Heart left ventricle (tissue), 16 donors: Measurements from ENCODE around the gene SNRPA1. TPM values are rescaled to one million over a fixed set of nuclear protein-coding genes. Genes with fewer than 3 reads are reported as not detected.

Experiments
- ATAC-seq, 4 donors: fragments of 200-7000 bp; cut with Tn5 transposase; one replicate each; pipeline ENCODE4 v1.9.1; 2020 to 2022; ENCODE audit warnings: moderate library complexity in 4 of 4, mild to moderate bottlenecking in 3 of 4, moderate number of reproducible peaks in 1 of 4
- DNase-seq, 5 donors: peaks; one replicate each; pipeline ENCODE4 v3.0.0-alpha.2; 2020
- H3K27ac ChIP-seq, 12 donors: fragments of 200-600 bp; sonication (generic) in 4 of 12; one replicate each; pipeline versions ENCODE4 v1.5.0 to v1.8.0; 2016 to 2022; ENCODE audit warnings: mild to moderate bottlenecking in 2 of 12
- H3K27me3 ChIP-seq, 9 donors: fragments of 200-600 bp; sonication (generic) in 2 of 9; one replicate each; pipeline versions ENCODE4 v1.5.1 to v1.8.0; 2016 to 2022; ENCODE audit warnings: mild to moderate bottlenecking in 3 of 9
- H3K36me3 ChIP-seq, 9 donors: fragments of 200-600 bp; sonication (generic) in 2 of 9; one replicate each; pipeline versions ENCODE4 v1.5.0 to v1.8.0; 2018 to 2022; ENCODE audit warnings: mild to moderate bottlenecking in 2 of 9
- H3K4me1 ChIP-seq, 12 donors: fragments of 200-600 bp; sonication (generic) in 4 of 12; one replicate each; pipeline versions ENCODE4 v1.5.0 to v1.8.0; 2016 to 2022; ENCODE audit warnings: mild to moderate bottlenecking in 3 of 12
- H3K4me3 ChIP-seq, 12 donors: fragments of 200-600 bp; sonication (generic) in 4 of 12; one replicate each; pipeline versions ENCODE4 v1.5.0 to v1.8.0; 2017 to 2022; ENCODE audit warnings: mild to moderate bottlenecking in 9 of 12, moderate library complexity in 4 of 12
- H3K9me3 ChIP-seq, 12 donors: fragments of 200-600 bp; sonication (generic) in 4 of 12; one replicate each; pipeline versions ENCODE4 v1.5.0 to v1.8.0; 2016 to 2022; ENCODE audit warnings: mild to moderate bottlenecking in 1 of 12
- POLR2A ChIP-seq, 2 donors: fragments of 450-650 bp; IDR thresholded peaks; one replicate each; pipeline ENCODE4 v1.6.1; 2017; ENCODE audit warnings: antibody characterized with exemption in 2 of 2, mild to moderate bottlenecking in 2 of 2, moderate library complexity in 2 of 2
- WGBS, 4 donors: extraction: QIAGEN DNeasy Blood & Tissue Kit in 2 of 4; methylation state at CpG; one replicate each; pipeline versions ENCODE4 v1.1.5 to v1.1.7; 2013 to 2018; 5-methylcytosine and 5-hydroxymethylcytosine counted together
- intact Hi-C, 10 donors: fragments of 100-400 bp; cut with DNase I; formaldehyde crosslinking; loops; one replicate each; pipeline versions ENCODE4 v1.11.1 to v1.14.2; 2022
- polyA plus RNA-seq, 2 donors: library from polyadenylated mRNA; stranded (reverse); fragments of 200-250 nt; gene quantifications; one replicate each; pipeline ENCODE4 v1.2.3, GENCODE V29; 2013
- total RNA-seq, 9 donors: library from RNA; depleted of rRNA in 2 of 9; stranded (reverse); fragments of >200 nt in 2 of 9; fragmentation: NEBNext Ultra II Directional in 3 of 9; extraction: Animal tissue kit (Norgen Biotek cat#: 25700) in 3 of 9; gene quantifications; one replicate each; pipeline versions ENCODE4 v1.1.0 to v1.2.4, GENCODE V29; 2016 to 2023
- TF ChIP-seq, protein P1 (sequence below), 12 donors: fragments of 200-600 bp; sonication (generic) in 4 of 12; IDR thresholded peaks; one replicate each; pipeline versions ENCODE4 v1.5.0 to v1.8.0; 2018 to 2022; ENCODE audit warnings: antibody characterized with exemption in 12 of 12, mild to moderate bottlenecking in 5 of 12
- donor health status: ischemic (EF 13 %, LVEDD 7.1; RV severe dilation, severe dysfunction).
- donor health status: healthy with polysubstance abuse.
- donor health status: DM: no; HTN: yes; CAD: no.
- donor health status: DM: no; HTN: no; CAD: no.
- donor health status: ischemic (EF 25% LVEDD 6.9; RV normal size, moderate dysfunction).
- donor health status: ischemic (EF 25% LVEDD 5.7; RV mildly dilated, moderate dysfunction).
- donor health status: healthy.
- donor health status: DM: yes; HTN: yes; CAD: no.
- donor health status: ischemic (EF 35%, LVEDD 5.7; RV mildly dilated, moderate dysfunction).
- donor health status: nonischemic (EF 11% LVEDD 7.7; RV severe dilation, severe dysfunction).
- donor health status: DM: yes; HTN: yes; CAD: no.
- donor health status: PGD.
- donor health status: ischemic (EF 29% LVEDD 5.4; RV normal size, mild dysfunction).
- donor health status: nonischemic (EF 23%, LVEDD 6.1; RV moderate dilation, normal function).

SNRPA1 gene
- total and polyA plus RNA-seq, 11 donors, result 17.6 to 57.8 (median 30.2) TPM

GRCh38 chr15:101269479-101270223 is 25.4 kb downstream of the SNRPA1 start:
- H3K36me3 ChIP-seq, result peaks cover 0 to 58% (median 51%) of the 10 kb centered on the region in 9 donors
- peaks cover 0 to 45% (median 12%) of the 10 kb centered on the region in 12 donors for H3K4me1 ChIP-seq
- H3K27ac ChIP-seq, result peak overlapping the region in 2 of 12 donors; percentile 37 to 44
- DNase-seq, result peak in 3 of 5 donors; percentile 32 to 71 (median 62)
- TF ChIP-seq POLR2A (IDR thresholded peaks at IDR 0.05), result no peak
- TF ChIP-seq, protein P1, sequence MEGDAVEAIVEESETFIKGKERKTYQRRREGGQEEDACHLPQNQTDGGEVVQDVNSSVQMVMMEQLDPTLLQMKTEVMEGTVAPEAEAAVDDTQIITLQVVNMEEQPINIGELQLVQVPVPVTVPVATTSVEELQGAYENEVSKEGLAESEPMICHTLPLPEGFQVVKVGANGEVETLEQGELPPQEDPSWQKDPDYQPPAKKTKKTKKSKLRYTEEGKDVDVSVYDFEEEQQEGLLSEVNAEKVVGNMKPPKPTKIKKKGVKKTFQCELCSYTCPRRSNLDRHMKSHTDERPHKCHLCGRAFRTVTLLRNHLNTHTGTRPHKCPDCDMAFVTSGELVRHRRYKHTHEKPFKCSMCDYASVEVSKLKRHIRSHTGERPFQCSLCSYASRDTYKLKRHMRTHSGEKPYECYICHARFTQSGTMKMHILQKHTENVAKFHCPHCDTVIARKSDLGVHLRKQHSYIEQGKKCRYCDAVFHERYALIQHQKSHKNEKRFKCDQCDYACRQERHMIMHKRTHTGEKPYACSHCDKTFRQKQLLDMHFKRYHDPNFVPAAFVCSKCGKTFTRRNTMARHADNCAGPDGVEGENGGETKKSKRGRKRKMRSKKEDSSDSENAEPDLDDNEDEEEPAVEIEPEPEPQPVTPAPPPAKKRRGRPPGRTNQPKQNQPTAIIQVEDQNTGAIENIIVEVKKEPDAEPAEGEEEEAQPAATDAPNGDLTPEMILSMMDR (IDR thresholded peaks at IDR 0.05), result peak; percentile 17 to 55 (median 36)
- intact Hi-C loops, result loop anchor here in 4 of 10 donors (10.0 kb wide), 3 partner anchors 355 to 665 kb away; partner anchors contain the start of genes ASB7 (in 3 of the 4), LINS1 (in 3 of the 4) and LRRK1 (in 1 of the 4)
- H3K9me3 ChIP-seq, result no peaks in the 10 kb centered on the region
- 74 to 81% (median 80%) methylated on average over 16 of the region's 16 CpGs for WGBS, 4 donors
- no peak overlapping the region for H3K4me3 ChIP-seq
- ATAC-seq, result peak; percentile 48 to 75 (median 62)
- no peaks in the 10 kb centered on the region for H3K27me3 ChIP-seq

DNA sequence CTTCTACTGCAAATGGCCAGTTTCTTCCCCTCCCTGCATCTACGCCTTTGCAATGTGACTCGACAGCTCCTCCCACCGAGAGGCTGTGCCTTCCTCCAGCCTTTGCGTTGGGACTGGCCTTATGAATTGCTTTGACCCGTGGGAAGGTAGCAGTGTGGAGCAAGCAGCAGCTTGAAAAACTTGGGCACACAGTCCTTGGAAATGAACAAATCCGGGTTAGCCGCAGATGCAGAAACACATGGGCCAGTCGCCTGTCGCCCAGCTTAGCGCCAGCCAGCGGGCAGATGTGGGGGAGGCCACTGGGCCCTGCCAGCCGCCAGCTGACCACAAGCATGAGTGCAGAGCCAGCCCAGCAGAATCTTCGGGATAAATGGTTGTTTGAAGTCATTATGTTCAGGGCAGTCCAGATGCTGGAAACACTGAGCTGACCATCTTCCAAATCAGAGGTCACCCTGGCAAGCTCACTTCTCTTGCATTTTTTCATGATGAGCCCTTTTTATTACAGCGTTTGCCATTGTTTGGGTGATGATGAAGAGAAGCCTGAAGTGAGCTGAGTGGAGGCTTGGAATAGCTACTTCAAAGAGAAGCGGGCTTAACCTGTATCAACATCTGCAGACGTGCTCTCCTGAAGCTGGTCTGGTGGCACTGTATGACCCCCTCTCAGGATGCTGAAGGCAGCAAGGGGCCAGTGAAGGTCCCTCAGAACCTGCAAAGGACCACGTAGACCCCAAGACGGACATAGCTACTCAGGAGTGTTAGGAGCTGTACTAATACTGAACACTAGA is 27.5 kb downstream of the SNRPA1 start:
- peak in 3 of 4 donors; percentile 42 to 58 (median 54) for ATAC-seq
- peak in 3 of 5 donors; percentile 48 to 65 (median 57) for DNase-seq
- Histone ChIP-seq H3K4me3 (no peak overlapping the region), H3K9me3 (no peaks in the 10 kb centered on the region), H3K36me3 (peaks cover 0 to 36% (median 30%) of the 10 kb centered on the region in 9 donors), H3K4me1 (peaks cover 0 to 38% (median 12%) of the 10 kb centered on the region in 12 donors), H3K27ac (peak overlapping the region in 9 of 12 donors; percentile 5 to 81 (median 55)), H3K27me3 (no peaks in the 10 kb centered on the region)
- 60 to 79% (median 69%) methylated on average over 18 of the region's 18 CpGs for WGBS, 4 donors
- intact Hi-C loops, result loop anchor here in 4 of 10 donors (10.0 kb wide), 3 partner anchors 353 to 663 kb away; partner anchors contain the start of genes ASB7 (in 2 of the 4), LINS1 (in 2 of the 4) and LRRK1 (in 1 of the 4)
- TF ChIP-seq POLR2A (IDR thresholded peaks at IDR 0.05), result no peak
- TF ChIP-seq, protein P1 (IDR thresholded peaks at IDR 0.05), result no peak

GRCh38 chr15:101266787-101267186 is 28.3 kb downstream of the SNRPA1 start:
- intact Hi-C loops, result loop anchor here in 4 of 10 donors (10.0 kb wide), 3 partner anchors 352 to 662 kb away; partner anchors contain the start of genes ASB7 (in 2 of the 4), LINS1 (in 2 of the 4) and LRRK1 (in 1 of the 4)
- peak overlapping the region in 9 of 12 donors; percentile 5 to 81 (median 55) for H3K27ac ChIP-seq
- WGBS, 4 donors, result 67 to 74% (median 70%) methylated on average over 7 to 9 of the region's 9 CpGs
- TF ChIP-seq POLR2A (IDR thresholded peaks at IDR 0.05), result no peak
- TF ChIP-seq, protein P1 (IDR thresholded peaks at IDR 0.05), result no peak
- H3K4me1 ChIP-seq, result peaks cover 0 to 38% (median 12%) of the 10 kb centered on the region in 12 donors
- no peaks in the 10 kb centered on the region for H3K27me3 ChIP-seq
- no peak for ATAC-seq
- no peak overlapping the region for H3K4me3 ChIP-seq
- no peaks in the 10 kb centered on the region for H3K9me3 ChIP-seq
- DNase-seq, result no peak
- peaks cover 0 to 29% (median 23%) of the 10 kb centered on the region in 9 donors for H3K36me3 ChIP-seq
